ENCODE data around the gene LGMN. TPM values are rescaled to one million over a fixed set of nuclear protein-coding genes. Genes with fewer than 3 reads are reported as not detected.
"Not testable (repeated sequence)": the region's sequence is repeated elsewhere in the genome, so short reads cannot be mapped to it uniquely, and the experiment has no call there.

Gene LGMN
- 29.6 and 31.6 TPM in 2 replicates for total RNA-seq
- 25.8 TPM for polyA plus RNA-seq (2012)

- DNase-seq (ENCODE audit: low read depth), result peak; percentile 91
Measured at GRCh38 chr14:92748259-92749016, at the start of gene LGMN. LGMN (minus strand) TSS chr14:92748627; CDS start chr14:92732786, 15,841 bp downstream.

GRCh38 chr14:92794961-92795360, 46.5 kb upstream of the LGMN start:
- no peak for DNase-seq (ENCODE audit: low read depth)

GRCh38 chr14:92794547-92794941, 46.1 kb upstream of the LGMN start:
- no peak for DNase-seq (ENCODE audit: low read depth)

DNA sequence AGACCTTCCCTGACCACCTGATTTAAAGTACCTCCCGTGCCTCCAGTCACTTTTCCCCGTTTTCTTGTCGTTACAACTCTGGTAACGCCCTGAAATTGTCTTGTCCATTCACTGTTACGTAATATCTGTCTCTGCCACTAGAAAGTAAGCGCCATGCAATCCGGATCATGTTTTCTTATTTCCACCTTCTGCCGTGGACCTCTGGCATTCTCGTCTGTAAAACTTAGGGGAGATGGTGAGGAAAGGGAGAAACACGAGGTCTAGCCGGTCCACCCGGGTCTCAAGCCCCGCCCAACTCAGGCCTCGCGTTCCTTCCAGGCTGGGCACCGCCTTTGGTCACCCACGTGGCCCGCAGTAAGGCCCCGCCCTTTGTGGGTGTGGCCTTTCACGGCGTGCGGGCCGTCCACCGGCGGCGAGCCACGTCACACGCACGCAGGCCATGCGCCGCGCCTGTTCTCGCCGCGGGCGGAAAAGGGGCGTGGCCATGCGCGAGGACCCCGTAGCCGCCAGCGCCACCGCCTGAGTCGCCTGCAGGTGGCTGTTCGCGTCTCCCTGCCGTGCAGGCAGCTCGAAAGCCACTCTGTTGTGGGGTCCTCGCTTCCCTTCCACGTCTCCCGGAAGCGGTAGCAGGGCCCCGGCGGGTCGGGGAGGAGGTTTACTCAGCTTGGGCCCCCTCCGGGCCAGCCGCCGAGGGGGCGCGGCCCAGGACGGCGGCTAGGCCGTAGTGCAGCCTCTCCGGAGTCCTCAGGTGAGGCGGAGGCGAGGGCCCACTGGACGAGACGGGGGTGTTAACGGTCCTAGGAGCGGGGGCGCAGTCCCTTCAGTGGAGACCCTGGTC, 45.5 kb upstream of the LGMN start, which contains the start of gene GOLGA5:
TSS of gene GOLGA5 (plus strand) at position 597 of the 838 bp plus-strand sequence. CDS start 3,133 bp downstream, outside the sequence.
- DNase-seq (ENCODE audit: low read depth), result peak; percentile 97

DNA sequence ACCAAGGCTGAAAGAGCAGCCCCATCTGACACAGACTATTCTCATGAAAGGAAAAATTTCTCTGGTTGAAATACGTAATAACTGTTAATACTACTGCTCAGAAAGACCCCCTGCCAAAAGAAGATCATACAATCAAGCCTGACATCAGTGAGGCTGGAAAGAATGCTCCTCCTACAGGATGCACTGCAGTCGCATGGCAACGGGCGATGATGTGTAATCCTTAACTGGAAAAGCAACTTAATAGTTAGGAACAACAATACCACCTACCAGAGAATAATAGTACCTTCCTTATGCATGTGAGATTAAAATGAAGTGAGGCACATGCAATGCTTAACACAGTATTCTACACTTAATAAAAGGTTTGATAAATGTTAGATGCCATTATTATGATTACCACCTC, 44.5 kb upstream of the LGMN start:
- no peak for DNase-seq (ENCODE audit: low read depth)

GRCh38 chr14:92789457-92790089, 41.1 kb upstream of the LGMN start:
- DNase-seq (ENCODE audit: low read depth), result no peak

GRCh38 chr14:92787554-92787953, 39.1 kb upstream of the LGMN start:
- DNase-seq (ENCODE audit: low read depth), result no peak

DNA sequence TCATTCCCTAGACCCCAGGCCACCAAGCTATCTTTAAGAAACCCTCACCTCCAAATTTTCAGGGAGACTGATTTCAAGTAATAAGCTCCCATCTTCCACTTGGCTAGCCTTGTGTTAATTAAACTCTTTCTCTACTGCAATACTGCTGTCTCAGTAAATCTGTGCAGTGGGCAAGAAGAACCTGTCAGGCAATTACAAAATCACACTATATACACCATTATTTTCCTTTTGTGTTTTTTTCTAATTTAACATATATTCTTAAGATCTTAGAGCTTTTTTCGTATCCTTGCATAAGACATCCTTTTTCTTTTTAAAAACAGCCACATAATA, 38.0 kb upstream of the LGMN start:
- no peak for DNase-seq (ENCODE audit: low read depth)

DNA sequence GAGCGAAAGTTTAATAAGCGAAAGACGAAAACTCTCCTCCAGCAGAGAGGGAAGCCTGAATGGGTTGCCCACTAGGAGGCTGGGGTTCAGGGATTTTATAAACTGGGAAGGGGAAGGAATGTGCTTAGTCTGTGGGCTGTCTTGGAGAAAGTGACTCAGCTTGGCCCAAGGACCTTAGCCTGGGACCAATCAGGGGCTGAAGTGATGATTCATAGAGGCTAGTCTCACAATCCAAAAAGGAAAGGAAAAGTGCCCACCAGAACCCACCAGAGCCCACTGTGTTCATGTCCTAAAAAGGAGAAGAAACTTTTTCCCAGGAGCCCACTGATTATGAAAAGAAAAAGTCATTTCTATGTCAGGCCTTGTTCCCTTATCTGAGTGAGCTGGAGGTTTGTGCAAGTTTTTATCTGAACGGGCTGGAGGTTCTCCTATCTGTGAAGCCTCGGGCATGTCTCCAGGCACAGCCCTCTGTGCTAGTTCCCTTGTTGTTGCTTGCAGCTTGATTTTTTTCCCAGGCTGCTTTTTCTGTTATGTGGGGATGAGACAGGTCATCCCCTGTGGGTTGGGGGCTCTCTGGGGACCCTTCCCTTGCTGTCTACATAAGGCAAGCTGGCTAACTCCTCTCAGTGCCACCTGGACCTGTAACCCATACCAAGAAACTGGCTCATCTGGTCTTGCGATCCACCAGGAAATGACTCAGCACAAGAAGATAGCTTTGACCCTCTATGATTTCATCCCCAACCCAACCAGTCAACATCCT, 37.4 kb upstream of the LGMN start:
- peak; percentile 45 for DNase-seq (ENCODE audit: low read depth)

DNA sequence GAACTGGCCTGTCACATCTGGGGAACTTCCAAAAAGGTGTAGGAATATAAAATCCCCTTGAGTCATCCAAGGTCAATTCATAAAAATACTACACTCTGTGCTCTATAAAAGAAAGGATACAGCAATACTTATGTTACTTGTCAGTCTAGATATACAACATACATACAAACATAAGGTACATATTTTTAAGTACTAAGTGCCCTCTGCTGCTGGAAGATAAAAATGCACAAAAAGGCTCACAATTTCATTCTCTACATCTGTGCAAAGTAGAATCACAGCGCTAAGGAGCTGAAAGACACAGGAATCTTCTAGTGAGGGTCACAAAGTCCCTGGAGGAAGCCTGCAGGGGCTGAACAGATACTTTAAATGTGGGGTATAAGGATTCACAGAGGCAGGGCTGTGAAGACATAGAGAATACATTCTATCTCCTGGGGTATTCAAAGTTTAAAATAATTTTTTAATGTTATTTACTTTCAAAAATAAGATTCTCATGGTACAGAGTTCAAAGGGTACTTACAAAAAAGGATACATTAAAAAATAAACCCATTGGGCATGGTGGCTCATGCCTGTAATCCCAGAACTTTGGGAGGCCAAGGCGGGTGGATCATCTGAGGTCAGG, 35.5 kb upstream of the LGMN start:
- peak; percentile 62 for DNase-seq (ENCODE audit: low read depth)

- no peak for DNase-seq (ENCODE audit: low read depth)
Measured at GRCh38 chr14:92781350-92781749, 32.9 kb upstream of the LGMN start.

- peak; percentile 53 for DNase-seq (ENCODE audit: low read depth)
Measured at GRCh38 chr14:92780444-92781232, 32.2 kb upstream of the LGMN start.

GRCh38 chr14:92778868-92779565, 30.6 kb upstream of the LGMN start:
- DNase-seq (ENCODE audit: low read depth), result not testable (repeated sequence)

DNA sequence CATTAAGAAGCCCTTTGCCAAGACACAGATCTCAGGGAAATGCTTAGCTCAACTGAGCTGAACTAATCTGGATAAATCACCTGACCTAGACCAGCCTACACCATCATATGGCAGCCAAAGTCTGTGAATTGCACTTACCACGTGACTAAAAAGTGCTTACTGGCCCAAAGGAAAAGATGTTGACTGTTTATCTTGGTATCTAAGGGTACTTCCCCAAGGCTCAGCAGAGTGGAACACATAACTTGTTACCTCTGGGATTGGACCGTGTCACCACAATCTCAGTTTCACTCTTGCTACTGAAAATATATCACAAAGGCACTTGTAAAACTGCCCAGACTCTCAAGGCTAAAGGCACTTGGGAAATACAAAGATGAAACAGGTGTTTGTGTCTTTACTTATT, 26.9 kb upstream of the LGMN start:
- DNase-seq (ENCODE audit: low read depth), result not testable (repeated sequence)

- no peak for DNase-seq (ENCODE audit: low read depth)
Measured at GRCh38 chr14:92774572-92774971, 26.1 kb upstream of the LGMN start.

GRCh38 chr14:92770484-92770883, 22.1 kb upstream of the LGMN start:
- DNase-seq (ENCODE audit: low read depth), result no peak

GRCh38 chr14:92768795-92769194, 20.4 kb upstream of the LGMN start:
- DNase-seq (ENCODE audit: low read depth), result no peak

- not testable (repeated sequence) for DNase-seq (ENCODE audit: low read depth)
Measured at GRCh38 chr14:92768236-92768635, 19.8 kb upstream of the LGMN start.
